Measurements from ENCODE around the gene TIMM13.
"Not testable (repeated sequence)": the region's sequence is repeated elsewhere in the genome, so short reads cannot be mapped to it uniquely, and the experiment has no call there.

The TIMM13 gene

GRCh38 chr19:2429917-2430535 lies 2.6 kb upstream of the TIMM13 start:
- no peak for DNase-seq

GRCh38 chr19:2428756-2429711 lies 1.6 kb upstream of the TIMM13 start:
- no peak for DNase-seq

GRCh38 chr19:2428321-2428690 lies 920 bp upstream of the TIMM13 start:
- no peak for DNase-seq

GRCh38 chr19:2426611-2427428 lies 566 bp downstream of the TIMM13 start:
- peak; percentile 58 for DNase-seq

GRCh38 chr19:2425622-2426581 lies 1.5 kb downstream of the TIMM13 start:
- no peak for DNase-seq

- DNase-seq = no peak
Measured at GRCh38 chr19:2424686-2425621, 2.4 kb downstream of the TIMM13 start.

- no peak for DNase-seq
Measured at GRCh38 chr19:2423915-2424685, 3.3 kb downstream of the TIMM13 start.

- DNase-seq = no peak
Measured at GRCh38 chr19:2423071-2423914, 4.1 kb downstream of the TIMM13 start.

GRCh38 chr19:2421581-2422306 lies 5.6 kb downstream of the TIMM13 start:
- no peak for DNase-seq

- no peak for DNase-seq
Measured at GRCh38 chr19:2420490-2420889, 6.9 kb downstream of the TIMM13 start.

GRCh38 chr19:2419754-2420153 lies 7.6 kb downstream of the TIMM13 start:
- no peak for DNase-seq

GRCh38 chr19:2417881-2418406 lies 9.4 kb downstream of the TIMM13 start:
- DNase-seq = no peak

- DNase-seq = not testable (repeated sequence)
Measured at GRCh38 chr19:2417436-2417835, 9.9 kb downstream of the TIMM13 start.

GRCh38 chr19:2416321-2417097 lies 10.9 kb downstream of the TIMM13 start:
- DNase-seq = no peak

GRCh38 chr19:2415973-2416319 lies 11.4 kb downstream of the TIMM13 start:
- DNase-seq = no peak

- DNase-seq = no peak
Measured at GRCh38 chr19:2415281-2415972, 12.0 kb downstream of the TIMM13 start.

- no peak for DNase-seq
Measured at GRCh38 chr19:2413629-2414028, 13.8 kb downstream of the TIMM13 start.
